ENCODE results near the gene PLEKHA4. TPM values are rescaled to one million over a fixed set of nuclear protein-coding genes. Genes with fewer than 3 reads are reported as not detected.

PLEKHA4 gene
- total RNA-seq, 1 experiment from 2014 or later, result 4.2 TPM

DNA sequence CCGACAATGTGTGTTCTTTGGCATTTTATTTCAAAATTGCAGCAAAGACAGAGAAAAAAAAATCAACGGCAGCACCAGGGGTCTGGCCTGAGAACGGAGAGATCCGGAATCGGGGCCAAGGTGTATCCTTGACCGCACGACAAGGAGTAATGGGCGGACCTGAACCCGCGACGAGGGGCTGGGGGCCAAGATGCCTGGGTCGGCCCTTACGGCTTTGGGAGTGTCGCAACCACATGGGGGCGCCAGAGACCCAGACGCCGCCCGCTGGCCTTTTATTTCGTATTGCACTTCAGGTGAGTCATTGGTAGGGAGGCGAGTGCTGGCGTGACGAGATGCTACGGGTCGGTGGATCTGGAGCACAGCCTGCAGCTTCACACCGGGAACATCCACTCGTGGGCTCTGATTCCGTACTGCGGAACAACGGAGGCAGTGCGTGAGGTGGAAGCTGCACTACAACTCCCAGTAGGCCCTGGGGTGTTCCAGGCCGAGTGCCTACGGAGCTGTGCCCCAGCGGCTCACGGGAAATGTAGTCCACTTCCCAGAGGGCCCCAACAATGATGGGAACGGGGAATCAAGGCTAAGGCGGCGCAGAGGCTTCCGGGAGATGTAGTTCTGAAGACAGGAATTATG, 73.2 kb downstream of the PLEKHA4 start:
- H3K4me1 ChIP-seq (ENCODE audit: control insufficient read depth, insufficient read depth, low read length), result no peaks in the 10 kb centered on the region
- peak; percentile 62 for DNase-seq (ENCODE audit: low read depth, low spot score)
- no peaks in the 10 kb centered on the region for H3K36me3 ChIP-seq (ENCODE audit: control insufficient read depth, insufficient read depth, low read length)
- ChIA-PET CTCF (interaction anchor here (0.6 to 1.7 kb wide), 8 partner anchors 10 to 1669 kb away, joined by 3 to 10 read pairs (median 4); no protein-coding TSS in a partner anchor), POLR2A (no interaction called here)
- no peaks in the 10 kb centered on the region for H3K27me3 ChIP-seq (ENCODE audit: control insufficient read depth, insufficient read depth, low read length)
- peak overlapping the region; percentile 34 for H3K27ac ChIP-seq (ENCODE audit: low read length)
- intact Hi-C loops (cut with micrococcal nuclease; ENCODE audit: unreplicated experiment) (no loop called here), in situ Hi-C loops (cut with HindIII; ENCODE audit: low pct_unique_long_range_greater_than_20kb, low sequenced_read_pairs) (no loop called here)
- peak; percentile 100 for ATAC-seq
- TF ChIP-seq TCF7L2 (IDR thresholded peaks at IDR 0.05; ENCODE audit: low read depth, low read length) (no peak), SIN3A (IDR thresholded peaks at IDR 0.05; ENCODE audit: borderline replicate concordance, insufficient read depth, low read depth, low read length) (0 out of 2 replicates have a peak, but pooled peaks have one; percentile 30), POLR2AphosphoS5 (IDR thresholded peaks at IDR 0.05; ENCODE audit: low read depth, low read length) (peak; percentile 46; the same call in 1 of the 2 replicates)
- TF ChIP-seq, protein P1, sequence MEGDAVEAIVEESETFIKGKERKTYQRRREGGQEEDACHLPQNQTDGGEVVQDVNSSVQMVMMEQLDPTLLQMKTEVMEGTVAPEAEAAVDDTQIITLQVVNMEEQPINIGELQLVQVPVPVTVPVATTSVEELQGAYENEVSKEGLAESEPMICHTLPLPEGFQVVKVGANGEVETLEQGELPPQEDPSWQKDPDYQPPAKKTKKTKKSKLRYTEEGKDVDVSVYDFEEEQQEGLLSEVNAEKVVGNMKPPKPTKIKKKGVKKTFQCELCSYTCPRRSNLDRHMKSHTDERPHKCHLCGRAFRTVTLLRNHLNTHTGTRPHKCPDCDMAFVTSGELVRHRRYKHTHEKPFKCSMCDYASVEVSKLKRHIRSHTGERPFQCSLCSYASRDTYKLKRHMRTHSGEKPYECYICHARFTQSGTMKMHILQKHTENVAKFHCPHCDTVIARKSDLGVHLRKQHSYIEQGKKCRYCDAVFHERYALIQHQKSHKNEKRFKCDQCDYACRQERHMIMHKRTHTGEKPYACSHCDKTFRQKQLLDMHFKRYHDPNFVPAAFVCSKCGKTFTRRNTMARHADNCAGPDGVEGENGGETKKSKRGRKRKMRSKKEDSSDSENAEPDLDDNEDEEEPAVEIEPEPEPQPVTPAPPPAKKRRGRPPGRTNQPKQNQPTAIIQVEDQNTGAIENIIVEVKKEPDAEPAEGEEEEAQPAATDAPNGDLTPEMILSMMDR (IDR thresholded peaks at IDR 0.05), result peak; percentile 94
- TF ChIP-seq, protein P2, sequence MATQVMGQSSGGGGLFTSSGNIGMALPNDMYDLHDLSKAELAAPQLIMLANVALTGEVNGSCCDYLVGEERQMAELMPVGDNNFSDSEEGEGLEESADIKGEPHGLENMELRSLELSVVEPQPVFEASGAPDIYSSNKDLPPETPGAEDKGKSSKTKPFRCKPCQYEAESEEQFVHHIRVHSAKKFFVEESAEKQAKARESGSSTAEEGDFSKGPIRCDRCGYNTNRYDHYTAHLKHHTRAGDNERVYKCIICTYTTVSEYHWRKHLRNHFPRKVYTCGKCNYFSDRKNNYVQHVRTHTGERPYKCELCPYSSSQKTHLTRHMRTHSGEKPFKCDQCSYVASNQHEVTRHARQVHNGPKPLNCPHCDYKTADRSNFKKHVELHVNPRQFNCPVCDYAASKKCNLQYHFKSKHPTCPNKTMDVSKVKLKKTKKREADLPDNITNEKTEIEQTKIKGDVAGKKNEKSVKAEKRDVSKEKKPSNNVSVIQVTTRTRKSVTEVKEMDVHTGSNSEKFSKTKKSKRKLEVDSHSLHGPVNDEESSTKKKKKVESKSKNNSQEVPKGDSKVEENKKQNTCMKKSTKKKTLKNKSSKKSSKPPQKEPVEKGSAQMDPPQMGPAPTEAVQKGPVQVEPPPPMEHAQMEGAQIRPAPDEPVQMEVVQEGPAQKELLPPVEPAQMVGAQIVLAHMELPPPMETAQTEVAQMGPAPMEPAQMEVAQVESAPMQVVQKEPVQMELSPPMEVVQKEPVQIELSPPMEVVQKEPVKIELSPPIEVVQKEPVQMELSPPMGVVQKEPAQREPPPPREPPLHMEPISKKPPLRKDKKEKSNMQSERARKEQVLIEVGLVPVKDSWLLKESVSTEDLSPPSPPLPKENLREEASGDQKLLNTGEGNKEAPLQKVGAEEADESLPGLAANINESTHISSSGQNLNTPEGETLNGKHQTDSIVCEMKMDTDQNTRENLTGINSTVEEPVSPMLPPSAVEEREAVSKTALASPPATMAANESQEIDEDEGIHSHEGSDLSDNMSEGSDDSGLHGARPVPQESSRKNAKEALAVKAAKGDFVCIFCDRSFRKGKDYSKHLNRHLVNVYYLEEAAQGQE (IDR thresholded peaks at IDR 0.05; ENCODE audit: insufficient read depth in 1 of 2, low read depth in 2 of 2, low read length in 1 of 2), result no peak
- H3K4me3 ChIP-seq (ENCODE audit: low read depth in 2 of 2, low read length in 2 of 2), result peak overlapping the region; percentile 47 to 63
- H3K9me3 ChIP-seq (ENCODE audit: control insufficient read depth, insufficient read depth, low read depth, low read length), result no peaks in the 10 kb centered on the region
- BruUV-seq (replicated peaks), result no TSS peak

DNA sequence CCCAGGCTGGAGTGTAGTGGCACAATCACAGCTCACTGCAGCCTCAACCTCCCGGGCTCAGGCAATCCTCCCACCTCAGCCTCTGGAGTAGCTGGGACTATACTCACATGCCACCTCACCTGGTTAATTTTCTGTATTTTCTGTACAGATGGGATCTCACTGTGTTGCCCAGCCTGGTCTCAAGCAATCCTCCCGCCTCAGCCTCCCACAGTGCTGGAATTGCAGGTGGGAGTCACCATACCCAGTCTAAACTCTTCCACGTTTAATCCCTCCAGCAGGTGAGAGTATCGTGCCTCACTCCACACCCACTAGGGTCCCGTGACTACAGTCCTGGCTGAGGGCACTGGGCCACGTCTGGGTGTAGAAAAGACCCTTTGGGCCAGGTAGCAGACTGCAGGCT, 74.1 kb downstream of the PLEKHA4 start:
- DNase-seq (ENCODE audit: low read depth, low spot score) (no peak), ATAC-seq (no peak)
- in situ Hi-C loops (cut with HindIII; ENCODE audit: low pct_unique_long_range_greater_than_20kb, low sequenced_read_pairs), result no loop called here
- ChIA-PET CTCF (interaction anchor here (0.7 kb wide), 1 partner anchor 46 kb away, joined by 5 read pairs; no protein-coding TSS in a partner anchor), POLR2A (no interaction called here)
- H3K36me3 ChIP-seq (ENCODE audit: control insufficient read depth, insufficient read depth, low read length), result no peaks in the 10 kb centered on the region
- no peak for TF ChIP-seq SIN3A (IDR thresholded peaks at IDR 0.05; ENCODE audit: borderline replicate concordance, insufficient read depth, low read depth, low read length)
- TF ChIP-seq TCF7L2 (IDR thresholded peaks at IDR 0.05; ENCODE audit: low read depth, low read length), result no peak
- TF ChIP-seq, protein P1 (IDR thresholded peaks at IDR 0.05), result no peak
- no peak for TF ChIP-seq POLR2AphosphoS5 (IDR thresholded peaks at IDR 0.05; ENCODE audit: low read depth, low read length)
- TF ChIP-seq, protein P2 (IDR thresholded peaks at IDR 0.05; ENCODE audit: insufficient read depth in 1 of 2, low read depth in 2 of 2, low read length in 1 of 2), result no peak
- H3K27ac ChIP-seq (ENCODE audit: low read length), result no peak overlapping the region
- no peaks in the 10 kb centered on the region for H3K9me3 ChIP-seq (ENCODE audit: control insufficient read depth, insufficient read depth, low read depth, low read length)
- intact Hi-C loops (cut with micrococcal nuclease; ENCODE audit: unreplicated experiment), result no loop called here
- BruUV-seq (replicated peaks), result no TSS peak
- no peaks in the 10 kb centered on the region for H3K4me1 ChIP-seq (ENCODE audit: control insufficient read depth, insufficient read depth, low read length)
- H3K27me3 ChIP-seq (ENCODE audit: control insufficient read depth, insufficient read depth, low read length), result no peaks in the 10 kb centered on the region
- H3K4me3 ChIP-seq (ENCODE audit: low read depth in 2 of 2, low read length in 2 of 2), result no peak overlapping the region
